Activated B cell treated with CpG ODN at 0.5 μM for 24 hours (primary cell): ENCODE data around the gene CEP95. TPM values are rescaled to one million over a fixed set of nuclear protein-coding genes. Genes with fewer than 3 reads are reported as not detected.

Source experiments
- ATAC-seq: fragments of 200-7000 bp; cut with Tn5 transposase; one replicate; pipeline ENCODE4 v1.10.0; 2021; ENCODE audit warnings: low read depth, mild to moderate bottlenecking, moderate library complexity
- CTCF ChIA-PET: fragments of 350-600 bp; sonication (Branson Sonifier 250); formaldehyde crosslinking; loops from one replicate; lab custom pipeline; 2021; ENCODE audit warnings: antibody characterized with exemption; lab: Charles Lee
- POLR2A ChIA-PET: fragments of 350-600 bp; sonication (Branson Sonifier 250); formaldehyde crosslinking; loops from one replicate; lab custom pipeline; 2021; ENCODE audit warnings: antibody characterized with exemption; lab: Charles Lee
- DNase-seq: peaks from one replicate; pipeline ENCODE4 v3.0.0; 2022
- H3K27ac Mint-ChIP-seq: one replicate; pipeline ENCODE4 v1.8.0; 2020; ENCODE audit warnings: mixed read lengths
- H3K27me3 Mint-ChIP-seq: one replicate; pipeline ENCODE4 v1.8.0; 2021; ENCODE audit warnings: mixed read lengths
- H3K36me3 Mint-ChIP-seq: one replicate; pipeline ENCODE4 v1.8.0; 2021; ENCODE audit warnings: low read depth, mixed read lengths
- H3K4me1 Mint-ChIP-seq: one replicate; pipeline ENCODE4 v1.8.0; 2021; ENCODE audit warnings: mixed read lengths
- H3K4me3 Mint-ChIP-seq: one replicate; pipeline ENCODE4 v1.8.0; 2020; ENCODE audit warnings: mild to moderate bottlenecking, mixed read lengths
- H3K9me3 Mint-ChIP-seq: one replicate; pipeline ENCODE4 v1.8.0; 2020; ENCODE audit warnings: mixed read lengths
- CTCF ChIP-seq: fragments of 200-600 bp; IDR thresholded peaks from one replicate; pipeline ENCODE4 v1.8.0; 2022; ENCODE audit warnings: antibody characterized with exemption, mild to moderate bottlenecking
- intact Hi-C: fragments of 100-400 bp; cut with micrococcal nuclease; formaldehyde crosslinking; loops from one replicate; pipeline ENCODE4 v1.15.1; 2024
- total RNA-seq: library from RNA; stranded (reverse); gene quantifications from 2 replicates; pipeline ENCODE4 v1.2.3, GENCODE V29; 2022

The CEP95 gene
- total RNA-seq, 1 donor from 2014 or later = 77.0 TPM

- CTCF ChIA-PET = interaction anchor here (2.0 kb wide), 1 partner anchor 89 kb away, joined by 14 read pairs; no protein-coding TSS in a partner anchor
- POLR2A ChIA-PET = no interaction called here
- ATAC-seq = no peak
- Mint-ChIP-seq H3K27me3 (no peaks in the 10 kb centered on the region), H3K27ac (no peak overlapping the region), H3K4me1 (peaks cover 31% of the 10 kb centered on the region), H3K4me3 (peak overlapping the region; percentile 32), H3K36me3 (peaks cover 84% of the 10 kb centered on the region), H3K9me3 (no peaks in the 10 kb centered on the region)
- intact Hi-C loops = loop anchor here (5.0 kb wide), 4 partner anchors 479 to 956 kb away; partner anchors contain the start of genes DCAF7 and GNA13
- no peak for DNase-seq
- TF ChIP-seq CTCF = no peak
These were observed 1.9 kb downstream of the CEP95 start for GRCh38 chr17:64508683-64509082.

GRCh38 chr17:64509179-64509578 is 2.4 kb downstream of the CEP95 start:
- peaks cover 84% of the 10 kb centered on the region for H3K36me3 Mint-ChIP-seq
- ChIA-PET CTCF (interaction anchor here (2.0 kb wide), 1 partner anchor 89 kb away, joined by 14 read pairs; no protein-coding TSS in a partner anchor), POLR2A (no interaction called here)
- no peak for ATAC-seq
- intact Hi-C loops = loop anchor here (5.0 kb wide), 4 partner anchors 478 to 957 kb away; partner anchors contain the start of genes DCAF7 and GNA13
- no peak overlapping the region for H3K27ac Mint-ChIP-seq
- H3K4me1 Mint-ChIP-seq = peaks cover 26% of the 10 kb centered on the region
- no peak for DNase-seq
- no peaks in the 10 kb centered on the region for H3K27me3 Mint-ChIP-seq
- no peak for TF ChIP-seq CTCF
- H3K4me3 Mint-ChIP-seq = no peak overlapping the region
- H3K9me3 Mint-ChIP-seq = no peaks in the 10 kb centered on the region

- H3K27ac Mint-ChIP-seq = peak overlapping the region; percentile 13
These were observed 8.6 kb downstream of the CEP95 start for GRCh38 chr17:64515419-64515818.

GRCh38 chr17:64515829-64516228 is 9.1 kb downstream of the CEP95 start:
- DNase-seq (no peak), ATAC-seq (no peak)
- TF ChIP-seq CTCF = no peak
- CTCF ChIA-PET = interaction anchor here (0.9 to 1.2 kb wide), 5 partner anchors 19 to 96 kb away, joined by 3 to 6 read pairs (median 3); partner anchors contain the start of gene POLG2
- intact Hi-C loops = no loop called here
- Mint-ChIP-seq H3K9me3 (no peaks in the 10 kb centered on the region), H3K27ac (no peak overlapping the region), H3K4me3 (no peak overlapping the region), H3K4me1 (peaks cover 13% of the 10 kb centered on the region), H3K36me3 (peaks cover 85% of the 10 kb centered on the region), H3K27me3 (no peaks in the 10 kb centered on the region)
- POLR2A ChIA-PET = interaction anchor here (0.6 to 2.2 kb wide), 4 partner anchors 10 to 34 kb away, joined by 3 to 25 read pairs (median 6); partner anchors contain the start of genes CEP95 and DDX5

More at GRCh38 chr17:64515419-64515818, 8.6 kb downstream of the CEP95 start:
- no peak for TF ChIP-seq CTCF
- Mint-ChIP-seq H3K9me3 (no peaks in the 10 kb centered on the region), H3K27me3 (no peaks in the 10 kb centered on the region), H3K4me1 (peaks cover 13% of the 10 kb centered on the region), H3K4me3 (no peak overlapping the region), H3K36me3 (peaks cover 86% of the 10 kb centered on the region)
- CTCF ChIA-PET = interaction anchor here (0.9 to 1.2 kb wide), 4 partner anchors 19 to 95 kb away, joined by 3 to 6 read pairs (median 3); partner anchors contain the start of gene POLG2
- intact Hi-C loops = no loop called here
- no peak for DNase-seq
- peak; percentile 87 for ATAC-seq
- POLR2A ChIA-PET = interaction anchor here (0.7 to 2.2 kb wide), 3 partner anchors 9 to 30 kb away, joined by 3 to 25 read pairs (median 7); partner anchors contain the start of genes CEP95 and DDX5

GRCh38 chr17:64519601-64520000 is 12.8 kb downstream of the CEP95 start:
- Mint-ChIP-seq H3K27me3 (no peaks in the 10 kb centered on the region), H3K4me1 (peaks cover 13% of the 10 kb centered on the region), H3K27ac (no peak overlapping the region), H3K9me3 (no peaks in the 10 kb centered on the region), H3K4me3 (no peak overlapping the region), H3K36me3 (peaks cover 75% of the 10 kb centered on the region)
- no peak for DNase-seq
- no peak for ATAC-seq
- CTCF ChIA-PET = no interaction called here
- intact Hi-C loops = no loop called here
- no peak for TF ChIP-seq CTCF
- POLR2A ChIA-PET = interaction anchor here (0.6 to 0.9 kb wide), 2 partner anchors 13 to 230 kb away, joined by 3 to 5 read pairs; partner anchors contain the start of genes CEP95 and DDX5
